Smooth muscle cell of the brain vasculature (primary cell): Measurements from ENCODE around the gene TCF4.

Experiments
- DNase-seq: peaks from one replicate; pipeline ENCODE4 v3.0.0-alpha.2; 2012; ENCODE audit warnings: low read depth, low spot score

The TCF4 gene

GRCh38 chr18:55302167-55302833, 285.7 kb downstream of the TCF4 start:
- no peak for DNase-seq

- DNase-seq, result no peak
Measured at GRCh38 chr18:55301824-55302166, 286.2 kb downstream of the TCF4 start.

GRCh38 chr18:55300936-55301531, 287.0 kb downstream of the TCF4 start:
- DNase-seq, result no peak

GRCh38 chr18:55300421-55300935, 287.5 kb downstream of the TCF4 start:
- no peak for DNase-seq

GRCh38 chr18:55296778-55297177, 291.2 kb downstream of the TCF4 start:
- no peak for DNase-seq

- no peak for DNase-seq
Measured at GRCh38 chr18:55296115-55296514, 291.9 kb downstream of the TCF4 start.

- no peak for DNase-seq
Measured at GRCh38 chr18:55290898-55291297, 297.1 kb downstream of the TCF4 start.

- no peak for DNase-seq
Measured at GRCh38 chr18:55289775-55290174, 298.2 kb downstream of the TCF4 start.

- no peak for DNase-seq
Measured at GRCh38 chr18:55289048-55289447, 298.9 kb downstream of the TCF4 start.

GRCh38 chr18:55287935-55288868, 299.8 kb downstream of the TCF4 start:
- DNase-seq, result no peak

GRCh38 chr18:55287149-55287806, 300.7 kb downstream of the TCF4 start:
- DNase-seq, result no peak

- no peak for DNase-seq
Measured at GRCh38 chr18:55286257-55286825, 301.7 kb downstream of the TCF4 start.

- no peak for DNase-seq
Measured at GRCh38 chr18:55284614-55285013, 303.4 kb downstream of the TCF4 start.

- no peak for DNase-seq
Measured at GRCh38 chr18:55283309-55283708, 304.7 kb downstream of the TCF4 start.

- DNase-seq, result no peak
Measured at GRCh38 chr18:55280503-55280902, 307.5 kb downstream of the TCF4 start.

GRCh38 chr18:55275039-55275901, 312.7 kb downstream of the TCF4 start:
- DNase-seq, result no peak

GRCh38 chr18:55272510-55273243, 315.3 kb downstream of the TCF4 start:
- DNase-seq, result no peak

GRCh38 chr18:55269622-55270021, 318.4 kb downstream of the TCF4 start:
- DNase-seq, result no peak

- DNase-seq, result no peak
Measured at GRCh38 chr18:55268628-55269275, 319.2 kb downstream of the TCF4 start.
